Left ventricle myocardium inferior (tissue), 1 donor: Measurements from ENCODE around the gene HYDIN. TPM values are rescaled to one million over a fixed set of nuclear protein-coding genes. Genes with fewer than 3 reads are reported as not detected.

Experiments used
- DNase-seq: peaks from one replicate; pipeline ENCODE4 v3.0.0-alpha.2; 2020
- H3K27ac ChIP-seq: fragments of 200-600 bp; replicated peaks from 2 replicates; pipeline ENCODE4 v1.8.0; 2021
- H3K27me3 ChIP-seq: fragments of 200-600 bp; 2 replicates; pipeline ENCODE4 v1.8.0; 2021; ENCODE audit warnings: low read depth
- H3K36me3 ChIP-seq: fragments of 200-600 bp; 2 replicates; pipeline ENCODE4 v1.8.0; 2021
- H3K4me1 ChIP-seq: fragments of 200-600 bp; 2 replicates; pipeline ENCODE4 v1.8.0; 2021
- H3K4me3 ChIP-seq: fragments of 200-600 bp; 2 replicates; pipeline ENCODE4 v1.8.0; 2021; ENCODE audit warnings: mild to moderate bottlenecking, moderate library complexity
- H3K9me3 ChIP-seq: fragments of 200-600 bp; replicated peaks from 2 replicates; pipeline ENCODE4 v1.8.0; 2021
- intact Hi-C: fragments of 100-400 bp; cut with micrococcal nuclease; formaldehyde crosslinking; loops from one replicate; pipeline ENCODE4 v1.11.0; 2022
- total RNA-seq: library from RNA; stranded (reverse); fragmentation: NEBNext Ultra II Directional; extraction: Animal tissue kit (Norgen Biotek cat#: 25700); gene quantifications from one replicate; pipeline ENCODE4 v1.2.1, GENCODE V29; 2021
- TF ChIP-seq, protein P1 (sequence below): fragments of 200-600 bp; IDR thresholded peaks from 2 replicates; pipeline ENCODE4 v1.8.0; 2021; ENCODE audit warnings: antibody characterized with exemption, mild to moderate bottlenecking, borderline replicate concordance
- donor health status: DM: no; HTN: yes; CAD: no; lungs with severe emphysema.

HYDIN gene
- total RNA-seq, 1 donor from 2014 or later, result 1.6 TPM

DNA sequence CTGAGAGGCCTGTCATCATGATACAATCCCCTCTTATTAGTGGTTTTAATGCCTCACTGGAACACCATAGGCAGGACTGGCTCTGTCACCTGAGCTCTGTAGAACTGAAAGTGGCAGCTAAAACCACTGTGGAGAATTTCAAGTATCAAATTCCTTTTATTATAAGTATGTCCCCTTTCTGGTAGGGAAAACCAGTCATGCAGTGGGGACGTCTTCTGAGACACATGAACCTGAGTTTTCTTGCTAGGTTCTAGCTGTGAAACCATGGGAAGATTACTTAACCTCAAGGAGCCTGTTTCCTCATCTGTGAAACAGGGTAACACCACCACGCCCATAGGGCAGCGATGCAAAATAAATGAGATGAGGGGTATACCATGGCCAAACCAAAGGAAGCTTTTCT is 434.2 kb downstream of the HYDIN start:
- no peak overlapping the region for H3K4me3 ChIP-seq
- intact Hi-C loops, result no loop called here
- no peaks in the 10 kb centered on the region for H3K27me3 ChIP-seq
- H3K27ac ChIP-seq, result no peak overlapping the region
- H3K9me3 ChIP-seq, result no peaks in the 10 kb centered on the region
- TF ChIP-seq, protein P1, sequence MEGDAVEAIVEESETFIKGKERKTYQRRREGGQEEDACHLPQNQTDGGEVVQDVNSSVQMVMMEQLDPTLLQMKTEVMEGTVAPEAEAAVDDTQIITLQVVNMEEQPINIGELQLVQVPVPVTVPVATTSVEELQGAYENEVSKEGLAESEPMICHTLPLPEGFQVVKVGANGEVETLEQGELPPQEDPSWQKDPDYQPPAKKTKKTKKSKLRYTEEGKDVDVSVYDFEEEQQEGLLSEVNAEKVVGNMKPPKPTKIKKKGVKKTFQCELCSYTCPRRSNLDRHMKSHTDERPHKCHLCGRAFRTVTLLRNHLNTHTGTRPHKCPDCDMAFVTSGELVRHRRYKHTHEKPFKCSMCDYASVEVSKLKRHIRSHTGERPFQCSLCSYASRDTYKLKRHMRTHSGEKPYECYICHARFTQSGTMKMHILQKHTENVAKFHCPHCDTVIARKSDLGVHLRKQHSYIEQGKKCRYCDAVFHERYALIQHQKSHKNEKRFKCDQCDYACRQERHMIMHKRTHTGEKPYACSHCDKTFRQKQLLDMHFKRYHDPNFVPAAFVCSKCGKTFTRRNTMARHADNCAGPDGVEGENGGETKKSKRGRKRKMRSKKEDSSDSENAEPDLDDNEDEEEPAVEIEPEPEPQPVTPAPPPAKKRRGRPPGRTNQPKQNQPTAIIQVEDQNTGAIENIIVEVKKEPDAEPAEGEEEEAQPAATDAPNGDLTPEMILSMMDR, result no peak
- peaks cover 3% of the 10 kb centered on the region for H3K36me3 ChIP-seq
- H3K4me1 ChIP-seq, result peaks cover 24% of the 10 kb centered on the region
- DNase-seq, result no peak

GRCh38 chr16:70795296-70795912 is 435.1 kb downstream of the HYDIN start:
- no peaks in the 10 kb centered on the region for H3K9me3 ChIP-seq
- TF ChIP-seq, protein P1, result no peak
- intact Hi-C loops, result no loop called here
- H3K27ac ChIP-seq, result no peak overlapping the region
- H3K36me3 ChIP-seq, result peaks cover 3% of the 10 kb centered on the region
- H3K27me3 ChIP-seq, result no peaks in the 10 kb centered on the region
- no peak overlapping the region for H3K4me3 ChIP-seq
- DNase-seq, result no peak
- H3K4me1 ChIP-seq, result peaks cover 15% of the 10 kb centered on the region

DNA sequence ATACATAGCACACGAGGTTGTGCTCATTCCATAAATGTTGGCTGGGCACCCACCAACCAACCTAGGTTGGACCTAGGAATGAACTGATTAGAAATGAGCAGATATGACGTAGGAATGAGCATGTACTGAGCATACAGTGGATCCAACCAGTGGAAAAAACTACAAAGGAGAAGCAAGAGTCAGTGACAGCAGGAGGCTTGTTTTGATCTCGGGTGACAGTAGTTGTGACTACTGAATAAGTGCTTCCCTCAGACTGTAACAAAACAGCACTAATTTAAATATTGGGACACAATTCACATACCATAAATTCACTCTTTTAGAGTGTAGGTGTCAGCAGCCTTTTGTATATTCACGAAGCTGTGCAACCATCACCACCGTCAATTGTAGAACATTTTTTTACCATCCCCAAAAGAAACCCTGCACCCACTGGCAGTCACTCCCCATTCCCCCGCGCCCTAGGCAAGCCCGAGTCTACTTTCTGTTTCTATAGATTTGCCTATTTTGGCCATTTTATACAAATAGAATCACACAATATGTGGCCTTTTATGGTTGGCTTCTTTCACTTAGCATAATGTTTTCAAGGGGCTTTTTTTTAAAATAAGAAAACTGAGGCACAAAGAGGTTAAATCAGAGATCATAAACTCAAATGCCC is 436.5 kb downstream of the HYDIN start:
- Histone ChIP-seq H3K27ac (no peak overlapping the region), H3K9me3 (no peaks in the 10 kb centered on the region), H3K27me3 (no peaks in the 10 kb centered on the region), H3K4me3 (no peak overlapping the region), H3K4me1 (peaks cover under 1% of the 10 kb centered on the region), H3K36me3 (peaks cover 3% of the 10 kb centered on the region)
- TF ChIP-seq, protein P1, result no peak
- DNase-seq, result no peak
- intact Hi-C loops, result no loop called here

DNA sequence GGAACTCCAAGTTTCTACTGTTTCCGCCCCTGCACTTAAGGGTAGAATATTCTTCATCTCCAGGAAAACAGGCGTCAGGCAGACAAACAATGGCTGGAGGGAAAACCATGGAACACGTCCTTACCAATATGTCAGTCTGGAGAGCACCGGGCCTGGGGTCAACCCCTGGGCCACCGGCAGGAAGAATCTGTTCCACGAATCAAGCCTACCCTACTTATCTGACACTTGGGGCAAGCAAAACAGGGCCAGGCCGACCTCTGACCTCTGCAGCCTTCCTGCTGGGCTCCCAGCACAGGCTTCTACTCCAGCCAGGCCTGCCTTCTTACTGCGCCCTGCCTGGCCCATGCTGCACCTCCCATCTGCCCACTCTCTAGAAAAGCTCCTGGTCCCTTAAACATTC is 439.7 kb downstream of the HYDIN start:
- TF ChIP-seq, protein P1, result no peak
- no peaks in the 10 kb centered on the region for H3K9me3 ChIP-seq
- no peak overlapping the region for H3K4me3 ChIP-seq
- H3K27ac ChIP-seq, result no peak overlapping the region
- intact Hi-C loops, result no loop called here
- no peaks in the 10 kb centered on the region for H3K4me1 ChIP-seq
- no peak for DNase-seq
- no peaks in the 10 kb centered on the region for H3K27me3 ChIP-seq
- peaks cover 10% of the 10 kb centered on the region for H3K36me3 ChIP-seq

GRCh38 chr16:70789595-70790447 is 440.7 kb downstream of the HYDIN start:
- H3K9me3 ChIP-seq, result no peaks in the 10 kb centered on the region
- TF ChIP-seq, protein P1, result no peak
- DNase-seq, result no peak
- H3K4me1 ChIP-seq, result no peaks in the 10 kb centered on the region
- H3K27me3 ChIP-seq, result no peaks in the 10 kb centered on the region
- intact Hi-C loops, result no loop called here
- no peak overlapping the region for H3K4me3 ChIP-seq
- peaks cover 20% of the 10 kb centered on the region for H3K36me3 ChIP-seq
- H3K27ac ChIP-seq, result no peak overlapping the region
